ENCODE data around the gene CCDC8. TPM values are rescaled to one million over a fixed set of nuclear protein-coding genes. Genes with fewer than 3 reads are reported as not detected.
A peak's percentile ranks its signal among the peaks of the same experiment; 100 is the strongest.
"Not testable (repeated sequence)": the region's sequence is repeated elsewhere in the genome, so short reads cannot be mapped to it uniquely, and the experiment has no call there.

CCDC8 gene
- total RNA-seq, 1 experiment from 2014 or later: not detected

DNA sequence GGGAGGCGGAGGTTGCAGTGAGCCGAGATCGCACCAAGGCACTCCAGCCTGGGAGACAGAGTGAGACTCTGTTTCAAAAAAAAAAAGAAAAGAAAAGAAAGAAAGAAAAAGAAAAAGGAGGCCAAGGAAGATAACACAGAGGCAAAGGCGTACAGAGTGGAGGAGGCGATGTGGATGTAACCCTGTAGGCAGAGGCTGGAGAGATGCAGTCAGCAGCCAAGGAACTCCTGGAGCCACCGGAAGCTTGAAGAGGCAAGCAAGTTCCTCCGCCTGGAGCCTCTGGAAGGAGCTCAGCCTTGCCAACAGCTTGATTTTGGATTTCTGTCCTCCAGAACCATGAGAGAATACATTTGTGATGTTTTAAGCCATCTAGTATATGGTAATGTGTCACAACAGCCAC, 6.7 kb upstream of the CCDC8 start:
- TF ChIP-seq, protein P1, sequence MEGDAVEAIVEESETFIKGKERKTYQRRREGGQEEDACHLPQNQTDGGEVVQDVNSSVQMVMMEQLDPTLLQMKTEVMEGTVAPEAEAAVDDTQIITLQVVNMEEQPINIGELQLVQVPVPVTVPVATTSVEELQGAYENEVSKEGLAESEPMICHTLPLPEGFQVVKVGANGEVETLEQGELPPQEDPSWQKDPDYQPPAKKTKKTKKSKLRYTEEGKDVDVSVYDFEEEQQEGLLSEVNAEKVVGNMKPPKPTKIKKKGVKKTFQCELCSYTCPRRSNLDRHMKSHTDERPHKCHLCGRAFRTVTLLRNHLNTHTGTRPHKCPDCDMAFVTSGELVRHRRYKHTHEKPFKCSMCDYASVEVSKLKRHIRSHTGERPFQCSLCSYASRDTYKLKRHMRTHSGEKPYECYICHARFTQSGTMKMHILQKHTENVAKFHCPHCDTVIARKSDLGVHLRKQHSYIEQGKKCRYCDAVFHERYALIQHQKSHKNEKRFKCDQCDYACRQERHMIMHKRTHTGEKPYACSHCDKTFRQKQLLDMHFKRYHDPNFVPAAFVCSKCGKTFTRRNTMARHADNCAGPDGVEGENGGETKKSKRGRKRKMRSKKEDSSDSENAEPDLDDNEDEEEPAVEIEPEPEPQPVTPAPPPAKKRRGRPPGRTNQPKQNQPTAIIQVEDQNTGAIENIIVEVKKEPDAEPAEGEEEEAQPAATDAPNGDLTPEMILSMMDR (IDR thresholded peaks at IDR 0.05; ENCODE audit: unreplicated experiment): no peak
- ChIA-PET POLR2A (no interaction called here), CTCF (interaction anchor here (0.9 kb wide), 1 partner anchor 118 kb away, joined by 4 read pairs; no protein-coding TSS in a partner anchor)
- intact Hi-C loops (cut with micrococcal nuclease): no loop called here
- Mint-ChIP-seq H3K4me3 (ENCODE audit: unreplicated experiment) (no peak overlapping the region), H3K9me3 (ENCODE audit: unreplicated experiment) (no peaks in the 10 kb centered on the region), H3K27ac (ENCODE audit: low read depth, unreplicated experiment) (no peak overlapping the region), H3K36me3 (ENCODE audit: insufficient read depth, unreplicated experiment) (no peaks in the 10 kb centered on the region), H3K27me3 (ENCODE audit: insufficient read depth, unreplicated experiment) (no peaks in the 10 kb centered on the region), H3K4me1 (ENCODE audit: insufficient read depth, unreplicated experiment) (peaks cover 5% of the 10 kb centered on the region)
- DNase-seq (ENCODE audit: unreplicated experiment): no peak
- no TSS peak for BruUV-seq (replicated peaks)

GRCh38 chr19:46415804-46416709, 2.7 kb upstream of the CCDC8 start:
- intact Hi-C loops (cut with micrococcal nuclease); H3K27ac Mint-ChIP-seq (ENCODE audit: low read depth, unreplicated experiment); H3K9me3 Mint-ChIP-seq (ENCODE audit: unreplicated experiment); H3K4me1 Mint-ChIP-seq (ENCODE audit: insufficient read depth, unreplicated experiment); BruUV-seq (replicated peaks); POLR2A ChIA-PET; H3K36me3 Mint-ChIP-seq (ENCODE audit: insufficient read depth, unreplicated experiment); H3K27me3 Mint-ChIP-seq (ENCODE audit: insufficient read depth, unreplicated experiment): not testable (repeated sequence)
- H3K4me3 Mint-ChIP-seq (ENCODE audit: unreplicated experiment): peak overlapping the region; percentile 34
- DNase-seq (ENCODE audit: unreplicated experiment): peak; percentile 61
- CTCF ChIA-PET: interaction anchor here (1.8 kb wide), 1 partner anchor 14 kb away, joined by 5 read pairs; no protein-coding TSS in a partner anchor

- H3K27me3 Mint-ChIP-seq (ENCODE audit: insufficient read depth, unreplicated experiment); H3K27ac Mint-ChIP-seq (ENCODE audit: low read depth, unreplicated experiment); H3K36me3 Mint-ChIP-seq (ENCODE audit: insufficient read depth, unreplicated experiment); POLR2A ChIA-PET; DNase-seq (ENCODE audit: unreplicated experiment); BruUV-seq (replicated peaks); intact Hi-C loops (cut with micrococcal nuclease); H3K4me3 Mint-ChIP-seq (ENCODE audit: unreplicated experiment); H3K4me1 Mint-ChIP-seq (ENCODE audit: insufficient read depth, unreplicated experiment); H3K9me3 Mint-ChIP-seq (ENCODE audit: unreplicated experiment): not testable (repeated sequence)
- CTCF ChIA-PET: interaction anchor here (0.8 to 1.8 kb wide), 3 partner anchors 9 to 73 kb away, joined by 3 to 5 read pairs (median 4); no protein-coding TSS in a partner anchor
These were observed 1.5 kb upstream of the CCDC8 start for GRCh38 chr19:46414899-46415298.

- Mint-ChIP-seq H3K4me1 (ENCODE audit: insufficient read depth, unreplicated experiment) (peaks cover 5% of the 10 kb centered on the region), H3K27me3 (ENCODE audit: insufficient read depth, unreplicated experiment) (no peaks in the 10 kb centered on the region), H3K36me3 (ENCODE audit: insufficient read depth, unreplicated experiment) (no peaks in the 10 kb centered on the region), H3K9me3 (ENCODE audit: unreplicated experiment) (no peaks in the 10 kb centered on the region), H3K27ac (ENCODE audit: low read depth, unreplicated experiment) (no peak overlapping the region), H3K4me3 (ENCODE audit: unreplicated experiment) (no peak overlapping the region)
- TF ChIP-seq, protein P1 (IDR thresholded peaks at IDR 0.05; ENCODE audit: unreplicated experiment): no peak
- no TSS peak for BruUV-seq (replicated peaks)
- intact Hi-C loops (cut with micrococcal nuclease): no loop called here
- POLR2A ChIA-PET: no interaction called here
- CTCF ChIA-PET: interaction anchor here (0.5 kb wide), 1 partner anchor 294 kb away, joined by 3 read pairs; no protein-coding TSS in a partner anchor
- DNase-seq (ENCODE audit: unreplicated experiment): no peak
These were observed 608 bp downstream of the CCDC8 start for GRCh38 chr19:46412650-46413261.
